ENCODE results near the gene ULK4.

Gene ULK4

DNA sequence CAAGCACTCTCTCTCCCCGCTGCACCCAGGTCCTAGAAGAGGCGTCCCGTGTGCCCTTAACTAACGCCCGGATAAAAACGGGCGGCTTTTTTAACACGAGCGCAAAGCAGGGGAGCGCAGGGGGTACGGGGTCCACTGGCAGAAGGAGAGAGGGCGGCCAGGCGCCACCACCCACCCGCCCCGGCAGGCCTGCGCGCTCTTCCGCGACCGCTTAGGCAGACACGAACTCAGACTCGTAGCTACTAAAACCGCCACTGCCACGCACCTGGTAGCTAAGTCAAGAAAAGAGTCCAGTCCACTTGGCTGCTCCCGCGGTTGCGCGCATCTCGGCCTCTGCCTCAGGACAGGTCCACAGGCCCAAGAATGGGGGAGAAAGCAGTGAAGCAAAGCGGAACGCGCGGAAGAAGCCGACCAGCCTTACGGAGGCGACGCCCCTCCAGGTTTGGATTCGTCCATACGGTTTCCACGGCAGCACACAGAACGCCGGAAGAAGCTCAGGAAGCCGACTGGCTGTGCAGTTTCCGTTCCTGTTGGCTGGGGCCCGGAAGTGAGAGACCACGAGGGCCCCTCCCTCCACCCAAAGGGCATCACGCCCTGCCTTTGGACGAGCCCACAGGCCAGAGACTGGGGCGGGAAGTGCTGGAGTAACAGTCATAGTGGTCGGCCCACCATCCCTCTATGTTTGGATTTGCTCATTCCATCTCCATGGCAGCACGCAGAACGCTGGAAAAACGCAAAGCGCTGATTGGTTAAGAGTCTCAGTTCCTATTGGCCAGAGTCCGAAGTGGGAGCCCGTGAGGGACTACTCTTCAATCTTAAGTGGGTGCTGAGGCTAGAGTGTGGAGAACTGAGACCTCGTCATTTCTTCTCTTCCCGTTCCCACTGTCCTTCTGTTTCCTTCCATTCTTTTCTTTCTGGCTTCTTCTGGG is at the start of gene ULK4:
ULK4 (minus strand) TSS at position 353 of the 929 bp plus-strand sequence. CDS start 7,344 bp downstream, outside the sequence.
- TF ChIP-seq, protein P1, sequence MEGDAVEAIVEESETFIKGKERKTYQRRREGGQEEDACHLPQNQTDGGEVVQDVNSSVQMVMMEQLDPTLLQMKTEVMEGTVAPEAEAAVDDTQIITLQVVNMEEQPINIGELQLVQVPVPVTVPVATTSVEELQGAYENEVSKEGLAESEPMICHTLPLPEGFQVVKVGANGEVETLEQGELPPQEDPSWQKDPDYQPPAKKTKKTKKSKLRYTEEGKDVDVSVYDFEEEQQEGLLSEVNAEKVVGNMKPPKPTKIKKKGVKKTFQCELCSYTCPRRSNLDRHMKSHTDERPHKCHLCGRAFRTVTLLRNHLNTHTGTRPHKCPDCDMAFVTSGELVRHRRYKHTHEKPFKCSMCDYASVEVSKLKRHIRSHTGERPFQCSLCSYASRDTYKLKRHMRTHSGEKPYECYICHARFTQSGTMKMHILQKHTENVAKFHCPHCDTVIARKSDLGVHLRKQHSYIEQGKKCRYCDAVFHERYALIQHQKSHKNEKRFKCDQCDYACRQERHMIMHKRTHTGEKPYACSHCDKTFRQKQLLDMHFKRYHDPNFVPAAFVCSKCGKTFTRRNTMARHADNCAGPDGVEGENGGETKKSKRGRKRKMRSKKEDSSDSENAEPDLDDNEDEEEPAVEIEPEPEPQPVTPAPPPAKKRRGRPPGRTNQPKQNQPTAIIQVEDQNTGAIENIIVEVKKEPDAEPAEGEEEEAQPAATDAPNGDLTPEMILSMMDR (conservative IDR thresholded peaks at IDR 0.05; ENCODE audit: low read depth, low read length), result no peak
- peak within 1 kb of the TSS; percentile 91 for H3K4me3 ChIP-seq (ENCODE audit: low read length)
- DNase-seq (ENCODE audit: low read depth), result peak; percentile 100

GRCh38 chr3:42010530-42010929 is 48.6 kb upstream of the ULK4 start:
- TF ChIP-seq, protein P1 (conservative IDR thresholded peaks at IDR 0.05; ENCODE audit: low read depth, low read length), result no peak
- no peak for DNase-seq (ENCODE audit: low read depth)
- no peak overlapping the region for H3K4me3 ChIP-seq (ENCODE audit: low read length)

DNA sequence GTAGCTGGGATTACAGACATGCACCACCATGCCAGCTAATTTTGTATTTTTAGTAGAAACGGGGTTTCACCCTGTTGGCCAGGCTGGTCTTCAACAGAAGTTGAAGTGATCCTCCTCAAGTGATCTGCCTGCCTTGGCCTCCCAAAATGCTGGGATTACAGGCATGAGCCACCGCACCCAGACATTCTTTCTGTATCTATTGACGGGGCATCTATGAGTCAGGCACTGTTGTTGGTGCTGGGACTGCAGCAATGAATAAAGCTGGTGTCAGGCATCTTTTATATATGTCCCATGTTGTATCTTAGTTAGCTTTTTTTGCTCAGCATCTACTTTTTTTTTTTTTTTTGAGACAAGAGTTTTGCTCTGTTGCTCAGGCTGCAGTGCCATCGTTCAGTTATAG is 47.6 kb upstream of the ULK4 start:
- DNase-seq (ENCODE audit: low read depth), result no peak
- H3K4me3 ChIP-seq (ENCODE audit: low read length), result no peak overlapping the region
- TF ChIP-seq, protein P1 (conservative IDR thresholded peaks at IDR 0.05; ENCODE audit: low read depth, low read length), result no peak

DNA sequence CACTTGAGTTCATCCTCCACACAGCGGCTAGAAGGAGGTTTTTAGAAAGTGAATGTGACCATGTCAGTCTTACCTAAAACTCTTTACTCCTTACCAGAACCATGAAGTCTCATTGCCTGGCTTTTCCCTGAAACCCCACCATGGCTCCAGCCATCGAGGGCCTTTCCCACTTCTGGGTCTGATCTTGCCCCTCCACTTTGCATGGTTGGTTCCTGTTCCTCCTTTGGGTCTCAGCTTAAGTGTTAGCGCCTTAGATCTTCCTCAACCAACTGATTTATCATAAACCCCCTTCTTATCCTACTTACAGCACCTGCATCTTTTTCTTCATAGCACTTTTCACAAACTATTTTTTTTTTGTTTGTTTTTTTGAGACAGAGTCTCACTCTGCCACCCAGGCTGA is 45.9 kb upstream of the ULK4 start:
- TF ChIP-seq, protein P1 (conservative IDR thresholded peaks at IDR 0.05; ENCODE audit: low read depth, low read length), result no peak
- no peak overlapping the region for H3K4me3 ChIP-seq (ENCODE audit: low read length)
- DNase-seq (ENCODE audit: low read depth), result no peak

DNA sequence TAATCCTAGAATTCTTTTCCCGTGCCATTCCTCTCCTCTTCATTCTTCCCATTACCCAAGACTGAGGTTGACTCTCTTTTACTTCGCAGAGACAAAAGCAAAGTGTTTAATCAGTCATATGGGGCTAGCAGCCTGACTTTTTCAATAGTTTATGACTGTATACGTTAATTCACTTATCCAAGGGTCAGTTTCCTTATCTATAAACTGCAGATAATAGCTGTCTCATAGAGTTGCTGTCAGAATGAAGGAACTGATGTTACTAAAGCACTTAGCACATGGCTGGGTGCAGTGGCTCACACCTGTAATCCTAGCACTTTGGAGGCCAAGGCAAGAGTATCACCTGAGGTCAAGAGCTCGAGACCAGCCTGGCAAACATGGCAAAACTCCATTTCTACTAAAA is 43.5 kb upstream of the ULK4 start:
- H3K4me3 ChIP-seq (ENCODE audit: low read length), result no peak overlapping the region
- no peak for DNase-seq (ENCODE audit: low read depth)
- TF ChIP-seq, protein P1 (conservative IDR thresholded peaks at IDR 0.05; ENCODE audit: low read depth, low read length), result no peak

DNA sequence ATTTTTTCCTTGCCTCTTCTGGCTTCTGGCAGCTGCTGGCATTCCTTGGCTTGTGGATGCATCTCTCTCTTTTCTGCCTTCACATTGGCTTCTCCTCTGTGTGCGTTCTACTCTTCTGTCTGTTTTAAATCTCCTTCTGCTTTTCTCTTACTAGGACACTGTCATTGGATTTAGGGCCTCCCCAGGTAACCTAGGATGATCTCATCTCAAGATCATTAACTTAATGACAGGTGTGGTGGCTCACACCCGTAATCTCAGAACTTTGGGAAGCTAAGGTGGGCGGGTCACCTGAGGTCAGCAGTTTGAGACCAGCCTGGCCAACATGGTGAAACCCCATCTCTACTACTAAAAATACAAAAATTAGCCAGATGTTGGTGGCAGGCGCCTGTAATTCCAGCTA is 40.9 kb upstream of the ULK4 start:
- TF ChIP-seq, protein P1 (conservative IDR thresholded peaks at IDR 0.05; ENCODE audit: low read depth, low read length), result no peak
- H3K4me3 ChIP-seq (ENCODE audit: low read length), result no peak overlapping the region

GRCh38 chr3:42001777-42002176 is 39.9 kb upstream of the ULK4 start:
- no peak overlapping the region for H3K4me3 ChIP-seq (ENCODE audit: low read length)
- no peak for DNase-seq (ENCODE audit: low read depth)
- TF ChIP-seq, protein P1 (conservative IDR thresholded peaks at IDR 0.05; ENCODE audit: low read depth, low read length), result no peak

More for the DNA sequence above, 40.9 kb upstream of the ULK4 start:
- DNase-seq (ENCODE audit: low read depth), result no peak
